Measurements from ENCODE around the gene CYP4F8.
A peak's percentile ranks its signal among the peaks of the same experiment; 100 is the strongest.

CYP4F8 gene

DNA sequence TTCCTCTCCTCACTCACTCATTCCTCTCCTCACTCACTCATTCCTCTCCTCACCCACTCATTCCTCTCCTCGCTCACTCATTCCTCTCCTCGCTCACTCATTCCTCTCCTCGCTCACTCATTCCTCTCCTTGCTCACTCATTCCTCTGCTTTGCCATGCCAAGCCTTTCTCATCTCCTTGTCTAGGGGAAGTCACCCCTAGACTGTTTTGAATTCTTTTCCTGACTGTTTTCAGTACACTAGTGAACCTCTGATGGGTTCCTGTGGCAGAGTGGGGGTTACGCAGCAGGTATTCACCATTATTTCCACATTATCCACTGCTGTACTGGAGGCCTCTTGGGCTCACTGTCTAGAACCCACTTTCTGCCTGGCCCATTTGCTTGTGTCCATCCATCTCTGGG, 1.2 kb downstream of the CYP4F8 start:
- no peak for DNase-seq (ENCODE audit: low read depth)

DNA sequence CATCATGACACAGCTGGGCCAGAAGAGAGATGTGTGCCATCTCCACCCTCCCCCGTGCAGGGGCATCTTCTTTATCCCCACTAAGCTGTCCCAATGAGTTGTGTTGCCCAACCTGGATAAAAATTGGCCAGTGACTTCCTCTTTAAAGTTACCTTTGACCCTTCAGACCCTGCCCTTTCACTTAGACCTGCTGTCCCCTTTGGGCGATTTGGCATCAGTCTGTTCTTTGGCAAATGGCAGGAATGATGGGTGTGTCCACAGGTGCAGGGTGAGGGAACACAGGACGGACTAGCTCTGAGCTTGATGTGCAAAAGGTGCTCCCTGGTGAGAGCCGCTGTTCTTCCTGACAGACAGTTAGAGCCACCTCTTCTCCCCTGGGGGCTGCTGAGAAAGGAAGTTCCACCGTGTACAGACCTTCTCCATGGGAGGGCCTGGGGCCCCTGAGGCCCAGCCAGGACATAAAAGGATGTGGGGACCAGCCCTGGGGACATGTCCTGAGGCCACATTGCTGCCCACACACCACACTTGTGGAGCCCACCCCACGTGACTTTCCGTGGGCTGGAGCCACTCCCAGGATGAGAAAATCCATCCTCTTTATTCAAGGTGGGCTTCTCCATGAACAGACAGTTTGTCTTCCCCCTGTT, 1.7 kb downstream of the CYP4F8 start:
- DNase-seq (ENCODE audit: low read depth) = no peak

DNA sequence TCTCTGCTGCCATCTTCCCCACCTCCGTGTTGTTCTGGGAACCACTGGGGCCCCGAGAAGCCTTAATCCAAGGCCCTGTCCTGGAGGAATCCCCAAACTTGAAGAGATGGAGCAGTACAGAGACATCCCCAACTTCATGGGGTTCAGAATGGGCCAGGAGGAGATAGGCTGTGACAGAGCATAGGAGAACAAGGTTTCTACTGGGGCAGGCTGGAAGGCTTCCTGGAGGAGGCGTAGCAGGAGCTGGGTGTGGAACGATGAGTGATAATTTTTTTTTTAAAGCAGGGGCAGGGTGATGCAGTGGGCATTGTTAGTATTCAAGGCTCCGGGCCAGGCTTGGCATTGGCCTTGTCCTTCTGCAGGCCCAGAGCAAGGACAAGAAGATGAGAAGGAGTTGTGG, 3.3 kb downstream of the CYP4F8 start:
- no peak for DNase-seq (ENCODE audit: low read depth)

DNA sequence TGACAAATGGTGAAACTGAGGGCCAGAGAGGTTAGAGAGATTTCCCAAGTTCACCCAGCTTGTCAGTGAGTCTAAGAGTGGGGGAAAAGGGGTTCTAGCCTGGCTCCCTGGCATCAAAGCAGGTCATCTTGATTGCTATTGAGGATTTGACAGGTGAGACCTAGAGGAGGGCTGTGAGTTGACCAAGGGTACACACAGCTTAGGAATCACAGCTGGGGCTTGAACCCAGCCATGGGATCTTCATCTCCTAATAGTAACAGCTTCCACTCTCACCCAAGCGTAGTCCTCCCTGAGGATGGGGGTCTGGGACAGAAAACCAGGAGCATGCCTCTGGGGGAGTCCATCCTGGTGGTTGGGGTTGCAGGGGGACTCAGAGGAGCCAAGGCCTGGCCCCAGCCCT, 6.8 kb downstream of the CYP4F8 start:
- DNase-seq (ENCODE audit: low read depth) = no peak

DNA sequence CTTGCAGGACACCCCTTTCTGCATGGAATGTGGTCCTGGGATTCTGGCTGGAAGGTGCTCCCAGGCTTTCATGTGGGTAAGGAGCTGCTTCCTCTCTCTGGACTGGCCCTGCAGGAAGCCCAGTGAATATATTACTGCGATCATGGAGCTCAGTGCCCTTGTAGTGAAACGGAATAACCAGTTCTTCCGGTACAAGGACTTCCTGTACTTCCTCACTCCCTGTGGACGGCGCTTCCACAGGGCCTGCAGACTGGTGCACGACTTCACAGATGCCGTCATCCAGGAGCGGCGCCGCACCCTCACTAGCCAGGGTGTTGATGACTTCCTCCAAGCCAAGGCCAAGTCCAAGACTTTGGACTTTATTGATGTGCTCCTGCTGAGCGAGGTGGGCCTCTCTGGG, 8.0 kb downstream of the CYP4F8 start:
- DNase-seq (ENCODE audit: low read depth) = no peak

DNA sequence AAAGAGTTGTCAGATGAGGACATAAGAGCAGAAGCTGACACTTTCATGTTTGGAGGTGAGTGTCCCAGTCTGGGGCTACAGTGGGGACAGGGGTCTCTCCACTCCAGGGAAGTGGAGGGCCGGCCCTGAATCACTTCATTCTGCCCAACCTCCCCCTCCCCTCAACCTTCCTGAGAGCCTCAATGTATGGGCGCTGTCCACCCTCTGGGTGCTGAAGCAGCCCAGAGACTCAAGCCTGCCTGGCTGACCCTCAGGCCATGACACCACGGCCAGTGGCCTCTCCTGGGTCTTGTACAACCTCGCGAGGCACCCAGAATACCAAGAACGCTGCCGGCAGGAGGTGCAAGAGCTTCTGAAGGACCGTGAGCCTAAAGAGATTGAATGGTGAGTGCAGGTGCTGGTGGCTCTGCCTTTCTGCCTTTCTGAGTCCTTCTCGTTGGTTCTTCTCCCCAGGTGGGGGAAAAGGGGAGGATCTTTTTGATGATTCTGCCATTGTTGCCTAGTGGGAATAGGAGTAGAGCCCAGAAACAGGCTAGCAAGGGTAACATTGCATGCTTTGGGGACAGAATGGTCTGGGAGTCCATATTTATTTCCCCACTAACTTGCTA, 8.8 kb downstream of the CYP4F8 start:
- no peak for DNase-seq (ENCODE audit: low read depth)

DNA sequence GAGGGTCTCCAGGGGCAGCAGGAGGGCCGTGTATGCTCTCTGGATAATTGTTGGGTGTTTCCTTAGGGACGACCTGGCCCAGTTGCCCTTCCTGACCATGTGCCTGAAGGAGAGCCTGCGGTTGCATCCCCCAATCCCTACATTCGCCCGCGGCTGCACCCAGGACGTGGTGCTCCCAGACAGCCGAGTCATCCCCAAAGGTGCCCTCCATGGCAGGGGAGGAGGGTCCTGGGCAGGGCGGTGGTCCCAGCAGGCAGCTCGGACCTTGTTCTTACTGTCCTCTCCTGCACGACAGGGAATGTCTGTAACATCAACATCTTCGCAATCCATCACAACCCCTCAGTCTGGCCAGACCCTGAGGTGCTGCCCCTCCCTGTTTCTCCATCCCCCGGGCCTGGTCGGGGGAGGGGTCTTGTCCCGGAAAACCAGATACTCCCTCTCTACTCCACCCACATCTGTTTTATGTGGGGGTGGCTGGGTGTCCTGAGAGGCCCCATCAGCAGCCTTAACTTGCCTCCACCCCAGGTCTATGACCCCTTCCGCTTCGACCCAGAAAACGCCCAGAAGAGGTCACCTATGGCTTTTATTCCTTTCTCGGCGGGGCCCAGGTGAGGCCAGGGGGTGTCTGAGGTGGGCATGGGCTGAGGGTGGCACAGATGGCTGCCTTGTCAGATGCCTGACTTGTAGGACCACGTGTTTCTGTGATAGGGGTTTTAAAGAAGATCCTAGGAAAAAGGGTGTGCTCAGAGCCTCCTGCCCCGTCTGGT, 13.4 kb downstream of the CYP4F8 start:
- DNase-seq (ENCODE audit: low read depth) = no peak

DNA sequence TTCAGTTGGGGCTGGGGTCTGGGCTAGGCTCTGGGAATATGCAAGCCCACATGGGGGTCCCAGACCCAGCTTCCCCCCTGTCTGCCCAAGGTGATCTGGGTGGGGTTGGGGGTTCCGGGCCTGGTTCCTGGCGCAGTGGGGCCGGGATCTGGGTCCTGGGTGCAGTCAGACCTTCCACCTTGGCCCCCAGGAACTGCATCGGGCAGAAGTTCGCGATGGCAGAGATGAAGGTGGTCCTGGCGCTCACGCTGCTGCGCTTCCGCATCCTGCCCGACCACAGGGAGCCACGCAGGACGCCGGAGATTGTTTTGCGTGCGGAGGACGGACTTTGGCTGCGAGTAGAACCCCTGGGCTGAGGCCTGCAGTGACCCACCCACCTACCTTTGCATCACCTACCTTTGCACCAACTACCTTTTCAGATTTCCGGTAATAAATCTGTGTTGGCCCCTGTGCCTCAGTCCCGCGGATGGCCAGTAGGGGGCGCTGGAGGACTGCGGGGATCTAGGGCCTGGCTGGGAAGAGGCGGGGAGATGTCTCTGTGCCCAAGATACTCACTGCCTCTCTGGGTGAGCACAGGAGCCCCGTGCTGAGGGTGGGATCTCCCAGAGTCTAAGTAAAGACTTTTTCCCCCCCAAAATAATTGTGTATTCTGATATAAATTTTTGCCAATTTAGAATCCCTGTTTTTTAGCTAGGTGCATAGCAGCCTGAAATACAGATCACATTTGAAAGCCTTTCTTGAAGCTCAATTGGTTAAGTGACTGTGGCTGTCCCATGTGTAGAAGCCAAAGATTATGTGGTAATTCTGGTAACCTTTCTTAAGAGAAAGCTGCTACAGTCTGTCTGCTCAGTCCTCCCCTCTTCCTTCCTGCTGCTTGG, 14.2 kb downstream of the CYP4F8 start:
- peak; percentile 3 for DNase-seq (ENCODE audit: low read depth)

DNA sequence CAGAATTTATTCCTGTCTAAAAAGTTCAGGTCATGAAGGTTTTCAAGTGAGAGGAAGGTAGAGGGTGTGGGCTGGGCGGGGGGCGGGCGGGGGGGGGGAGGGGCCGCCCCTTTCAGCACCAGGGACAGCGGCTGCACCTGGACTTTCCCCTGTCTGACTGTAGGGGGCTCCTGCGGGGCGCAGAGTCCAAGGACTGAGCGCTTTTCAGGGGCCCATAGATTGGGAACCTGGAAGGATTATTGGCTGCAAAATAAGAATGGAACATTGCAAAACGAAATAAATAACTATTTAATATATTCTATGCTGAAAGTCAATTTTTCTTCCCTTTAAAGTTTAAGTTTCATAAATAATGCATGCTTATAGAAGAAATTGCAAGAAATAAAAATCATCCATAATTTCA, 16.8 kb downstream of the CYP4F8 start:
- no peak for DNase-seq (ENCODE audit: low read depth)

DNA sequence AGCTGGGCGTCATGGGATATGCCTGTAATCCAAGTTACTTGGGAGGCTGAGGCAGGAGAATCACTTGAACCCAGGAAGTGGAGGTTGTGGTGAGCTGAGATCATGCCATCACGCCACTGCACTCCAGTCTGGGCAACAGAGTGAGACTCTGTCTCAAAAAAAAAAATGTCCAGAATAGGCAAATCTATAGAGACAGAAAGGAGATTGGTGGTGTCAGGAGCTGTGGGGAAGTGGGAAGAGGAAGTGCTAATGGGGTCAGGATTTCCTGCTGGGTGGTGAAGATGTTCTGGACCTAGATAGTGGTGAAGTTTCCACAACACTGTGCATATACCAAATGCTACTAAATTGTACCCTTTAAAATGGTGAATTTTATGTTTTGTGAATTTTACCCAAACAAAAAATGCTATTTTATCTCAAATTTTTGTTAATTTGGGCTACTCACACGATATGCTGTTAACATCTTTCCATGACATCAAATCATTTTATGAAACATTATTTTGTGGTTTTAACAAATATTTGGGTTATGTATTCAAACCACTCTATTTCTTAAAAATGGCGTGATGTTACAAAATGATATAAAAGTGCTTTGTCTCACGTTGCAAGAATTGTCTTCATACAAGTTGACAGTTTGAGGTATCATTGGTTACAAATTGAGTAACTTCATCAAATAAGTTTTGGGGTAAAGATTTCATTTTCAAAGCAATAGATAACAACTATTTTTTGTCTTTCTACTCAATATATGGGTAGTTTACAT, 18.2 kb downstream of the CYP4F8 start:
- DNase-seq (ENCODE audit: low read depth) = no peak

DNA sequence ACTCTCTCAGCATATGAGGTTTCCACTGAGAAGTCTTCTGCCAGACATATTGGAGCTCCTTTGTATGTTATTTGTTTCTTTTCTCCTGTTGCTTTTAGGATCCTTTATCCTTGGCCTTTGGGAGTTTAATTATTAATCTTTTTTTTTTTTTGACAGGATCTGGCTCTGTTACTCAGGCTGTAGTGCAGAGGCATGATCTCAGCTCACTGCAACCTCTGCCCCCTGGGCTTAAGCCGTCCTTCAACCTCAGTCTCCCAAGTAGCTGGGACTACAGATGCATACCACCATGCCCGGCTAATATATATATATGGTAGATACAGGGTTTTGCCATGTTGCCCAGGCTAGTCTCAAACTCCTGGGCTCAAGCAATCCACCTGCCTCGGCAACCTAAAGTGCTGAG, 19.1 kb downstream of the CYP4F8 start:
- DNase-seq (ENCODE audit: low read depth) = no peak

DNA sequence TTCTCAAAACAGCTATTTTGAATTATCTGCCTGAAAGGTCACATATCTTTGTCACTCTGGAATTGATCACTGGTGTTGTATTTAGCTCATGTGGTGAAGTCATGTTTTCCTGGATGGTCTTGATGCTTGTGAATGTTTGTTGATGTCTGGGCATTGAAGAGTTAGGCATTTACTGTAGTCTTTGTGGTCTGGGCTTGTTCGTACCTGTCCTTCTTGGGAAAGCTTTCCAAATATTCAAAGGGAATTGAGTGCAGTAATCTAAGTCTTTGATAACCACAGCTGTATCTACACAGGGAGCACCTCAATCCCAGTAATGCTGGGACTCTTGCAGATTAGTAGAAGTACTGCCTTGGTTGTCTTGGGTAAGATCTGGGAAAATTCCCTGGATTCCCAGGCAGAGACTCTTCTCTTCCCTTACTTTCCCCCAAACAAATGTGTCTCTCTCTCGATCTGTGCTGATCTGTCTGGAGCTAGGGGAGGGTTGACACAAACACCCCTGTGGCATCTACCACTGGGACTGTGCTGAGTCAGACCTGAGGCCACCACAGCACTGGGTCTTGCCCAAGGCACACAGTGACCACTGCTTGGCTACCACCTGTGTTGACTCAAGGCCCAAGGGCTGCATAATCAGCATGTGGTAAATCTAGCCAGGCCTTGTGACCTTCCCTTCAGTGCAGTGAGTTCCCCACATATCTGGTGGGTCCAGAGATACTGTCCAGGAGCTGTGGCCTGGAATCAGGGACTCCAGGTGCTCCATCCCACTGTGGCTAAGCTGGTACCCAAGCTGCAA, 20.2 kb downstream of the CYP4F8 start:
- DNase-seq (ENCODE audit: low read depth) = no peak

DNA sequence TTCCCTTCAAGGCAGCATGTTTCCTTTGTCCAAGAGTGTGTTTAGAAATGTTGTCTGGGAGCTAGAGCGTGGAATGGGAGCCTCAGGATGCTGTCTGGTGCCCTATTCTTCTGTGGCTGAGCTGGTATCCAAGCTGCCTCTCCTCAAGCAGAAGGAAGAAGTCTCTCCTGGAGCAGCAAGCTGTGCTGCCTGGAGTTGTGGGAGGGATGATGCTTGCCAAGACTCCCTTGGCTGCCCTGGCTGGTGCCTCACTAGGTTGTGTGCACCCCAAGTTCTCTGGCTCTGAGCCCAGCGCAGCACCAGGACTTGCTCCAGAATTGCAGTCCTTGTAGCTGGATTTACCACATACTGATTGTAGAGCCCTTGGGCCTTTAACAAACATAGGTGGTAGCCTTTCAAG, 21.0 kb downstream of the CYP4F8 start:
- DNase-seq (ENCODE audit: low read depth) = no peak

DNA sequence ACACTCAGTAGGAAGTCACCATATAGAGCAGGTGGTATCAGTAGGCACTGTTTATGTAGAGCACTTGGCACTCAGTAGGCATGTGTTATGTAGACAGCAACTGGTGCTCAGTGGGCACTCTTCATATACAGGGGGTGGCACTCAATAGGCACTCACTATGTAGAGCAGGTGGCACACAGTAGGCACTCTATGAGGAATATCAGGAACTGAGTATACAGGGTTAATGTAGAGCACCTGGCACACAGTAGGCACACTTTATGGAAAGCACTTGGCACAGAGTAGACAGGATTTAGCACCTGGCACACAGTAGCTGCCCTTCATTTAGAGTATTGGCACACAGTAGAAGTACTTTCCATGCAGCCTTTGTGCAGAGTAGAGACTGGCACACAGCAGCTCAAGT, 24.6 kb downstream of the CYP4F8 start:
- no peak for DNase-seq (ENCODE audit: low read depth)

DNA sequence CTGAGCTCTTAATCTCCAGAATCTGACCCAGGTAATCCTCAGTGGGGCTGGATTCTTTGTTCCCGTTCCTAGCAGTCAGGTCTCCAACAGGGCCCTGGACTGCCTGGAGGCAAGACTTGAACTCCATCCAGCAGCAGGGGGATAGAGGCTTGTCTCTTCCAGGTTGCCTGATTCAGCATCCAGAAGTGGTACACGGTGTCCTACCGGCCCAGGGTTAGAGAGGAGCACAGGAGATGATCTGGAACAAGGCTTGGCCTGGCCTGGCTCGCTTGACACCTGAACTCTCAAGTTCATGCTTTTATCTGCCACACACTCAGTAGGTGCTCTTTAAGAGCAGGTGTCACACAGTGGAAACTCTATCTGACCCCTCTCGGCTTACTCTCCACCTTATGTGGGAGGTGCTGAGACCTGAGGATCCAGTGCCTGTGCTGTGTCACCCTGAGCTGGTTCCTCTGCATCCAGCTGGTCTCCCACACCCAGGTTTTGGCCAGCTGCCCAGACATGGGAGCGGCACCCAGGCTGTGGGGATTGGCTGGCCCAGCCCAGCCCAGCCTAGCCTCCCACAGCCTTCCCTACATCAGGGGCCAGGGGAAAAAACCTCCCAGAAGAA, 25.4 kb downstream of the CYP4F8 start, which contains the start of gene CYP4F3:
Gene CYP4F3 (plus strand): TSS at position 604 of the 610 bp plus-strand sequence. CDS start 519 bp downstream, outside the sequence.
- no peak for DNase-seq (ENCODE audit: low read depth)

DNA sequence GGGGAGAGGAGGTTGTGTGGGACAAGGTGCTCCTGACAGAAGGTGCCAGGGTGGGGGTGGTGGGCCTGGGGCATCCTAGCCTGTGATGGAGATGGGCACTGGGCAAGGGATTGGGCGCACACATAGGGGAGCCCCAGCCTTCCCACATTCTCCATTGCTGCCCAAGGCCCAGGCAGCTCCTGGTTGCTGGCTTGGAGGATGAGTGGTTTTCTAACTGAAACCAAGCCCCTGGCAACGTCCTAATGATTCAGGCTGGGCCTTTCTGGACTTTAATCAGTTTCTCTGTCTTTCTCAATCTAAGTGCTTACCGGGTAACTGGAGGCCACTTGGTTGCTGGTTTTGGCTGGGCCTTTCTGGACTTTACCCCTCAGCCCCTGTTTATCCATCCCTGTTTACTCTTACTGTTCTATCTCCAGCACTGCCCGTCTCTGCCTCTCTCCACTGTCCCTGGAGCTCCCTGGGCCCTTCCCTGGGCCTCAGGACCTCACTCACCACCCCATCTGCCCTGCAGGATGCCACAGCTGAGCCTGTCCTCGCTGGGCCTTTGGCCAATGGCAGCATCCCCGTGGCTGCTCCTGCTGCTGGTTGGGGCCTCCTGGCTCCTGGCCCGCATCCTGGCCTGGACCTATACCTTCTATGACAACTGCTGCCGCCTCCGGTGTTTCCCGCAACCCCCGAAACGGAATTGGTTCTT, 26.0 kb downstream of the CYP4F8 start:
- DNase-seq (ENCODE audit: low read depth) = no peak

DNA sequence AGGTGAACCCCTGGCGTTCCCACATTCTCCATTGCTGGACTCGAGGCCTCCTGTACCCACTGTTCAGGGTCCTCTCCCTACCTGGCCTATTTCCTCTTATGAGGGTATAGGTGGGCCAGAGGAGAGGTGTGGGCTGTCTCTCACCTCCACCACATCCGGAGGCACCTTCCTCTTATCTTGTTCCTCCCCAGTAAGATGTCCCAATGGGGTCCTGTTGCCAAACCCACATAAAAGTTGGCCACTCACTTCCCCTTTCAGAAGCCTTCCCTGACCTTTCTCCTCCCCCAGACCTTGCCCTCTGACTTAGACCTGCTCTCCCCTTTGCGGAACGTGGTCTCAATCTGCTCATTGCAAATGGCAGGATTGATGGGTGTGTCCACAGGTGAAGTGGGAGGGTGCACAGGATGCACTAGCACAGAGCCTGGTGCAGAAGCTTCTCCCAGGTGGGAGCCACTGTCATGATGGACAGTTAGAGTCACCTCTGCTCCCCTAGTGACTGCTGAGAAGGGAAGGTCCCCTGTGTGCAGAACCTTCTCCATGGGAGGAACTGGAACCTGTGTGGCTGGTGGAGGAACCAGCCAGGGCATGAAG, 27.0 kb downstream of the CYP4F8 start:
- no peak for DNase-seq (ENCODE audit: low read depth)

DNA sequence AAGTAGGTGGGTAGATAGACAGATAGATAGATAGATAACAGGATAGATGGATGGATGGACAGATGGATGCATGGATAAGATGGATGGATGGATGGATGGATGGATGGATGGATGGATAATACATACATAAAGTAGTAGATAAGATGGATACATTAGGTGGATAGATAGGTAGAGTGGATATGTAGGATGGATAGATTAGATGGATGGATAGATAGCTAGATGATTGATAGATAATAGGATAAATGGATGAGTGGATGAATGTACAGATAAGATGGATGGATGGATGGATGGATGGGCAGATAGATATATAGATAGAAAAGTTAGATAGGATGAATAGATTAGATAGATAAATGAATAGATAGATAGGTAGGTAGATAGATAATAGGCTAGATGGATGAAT, 27.8 kb downstream of the CYP4F8 start:
- DNase-seq (ENCODE audit: low read depth) = no peak

DNA sequence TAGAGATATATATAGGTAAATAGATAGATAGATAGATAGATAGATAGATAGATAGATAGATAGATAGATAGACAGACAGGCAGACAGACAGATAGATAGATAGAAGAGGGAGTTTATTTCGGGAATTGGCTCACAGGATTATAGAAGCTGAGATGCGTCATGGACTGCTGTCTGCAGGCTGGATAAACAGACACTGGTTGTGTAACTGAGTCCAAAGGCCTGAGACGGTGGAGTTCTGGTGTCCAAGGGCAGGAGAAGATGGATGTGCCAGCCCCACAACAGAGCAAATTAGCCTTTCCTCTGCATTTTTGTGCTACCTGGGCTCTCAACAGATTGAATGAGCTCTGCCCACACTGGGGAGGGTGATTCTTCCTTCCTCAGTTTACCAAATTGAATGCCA, 28.4 kb downstream of the CYP4F8 start:
- DNase-seq (ENCODE audit: low read depth) = no peak

Data from GM04504 (cell line).